ENCODE measurements around the gene ZNF146. TPM values are rescaled to one million over a fixed set of nuclear protein-coding genes. Genes with fewer than 3 reads are reported as not detected.
A peak's percentile ranks its signal among the peaks of the same experiment; 100 is the strongest.
"Not testable (repeated sequence)": the region's sequence is repeated elsewhere in the genome, so short reads cannot be mapped to it uniquely, and the experiment has no call there.

ZNF146 gene
- total RNA-seq, 1 donor from 2014 or later: 59.6 TPM

GRCh38 chr19:36212895-36213294 lies 2.0 kb upstream of the ZNF146 start:
- H3K27me3 Mint-ChIP-seq (ENCODE audit: unreplicated experiment): no peaks in the 10 kb centered on the region
- no peak for DNase-seq
- no peaks in the 10 kb centered on the region for H3K9me3 Mint-ChIP-seq (ENCODE audit: unreplicated experiment)
- no peak overlapping the region for H3K27ac Mint-ChIP-seq (ENCODE audit: unreplicated experiment)
- TF ChIP-seq CTCF (IDR thresholded peaks at IDR 0.05; ENCODE audit: partially characterized antibody, unreplicated experiment): no peak
- H3K4me3 Mint-ChIP-seq (ENCODE audit: unreplicated experiment): peak overlapping the region; percentile 67
- peaks cover 2% of the 10 kb centered on the region for H3K4me1 Mint-ChIP-seq (ENCODE audit: low read depth, unreplicated experiment)
- H3K36me3 Mint-ChIP-seq (ENCODE audit: unreplicated experiment): no peaks in the 10 kb centered on the region

- TF ChIP-seq CTCF (IDR thresholded peaks at IDR 0.05; ENCODE audit: partially characterized antibody, unreplicated experiment): no peak
- Mint-ChIP-seq H3K9me3 (ENCODE audit: unreplicated experiment) (no peaks in the 10 kb centered on the region), H3K4me1 (ENCODE audit: low read depth, unreplicated experiment) (peaks cover 11% of the 10 kb centered on the region), H3K36me3 (ENCODE audit: unreplicated experiment) (no peaks in the 10 kb centered on the region), H3K4me3 (ENCODE audit: unreplicated experiment) (no peak overlapping the region), H3K27ac (ENCODE audit: unreplicated experiment) (no peak overlapping the region), H3K27me3 (ENCODE audit: unreplicated experiment) (no peaks in the 10 kb centered on the region)
- peak; percentile 22 for DNase-seq
Measured at GRCh38 chr19:36215276-36216123, 594 bp downstream of the ZNF146 start.

- Mint-ChIP-seq H3K27me3 (ENCODE audit: unreplicated experiment) (no peaks in the 10 kb centered on the region), H3K4me1 (ENCODE audit: low read depth, unreplicated experiment) (peaks cover 11% of the 10 kb centered on the region), H3K4me3 (ENCODE audit: unreplicated experiment) (peak overlapping the region; percentile 17), H3K27ac (ENCODE audit: unreplicated experiment) (no peak overlapping the region), H3K9me3 (ENCODE audit: unreplicated experiment) (no peaks in the 10 kb centered on the region), H3K36me3 (ENCODE audit: unreplicated experiment) (no peaks in the 10 kb centered on the region)
- TF ChIP-seq CTCF (IDR thresholded peaks at IDR 0.05; ENCODE audit: partially characterized antibody, unreplicated experiment): no peak
- DNase-seq: no peak
Measured at GRCh38 chr19:36221474-36221873, 6.6 kb downstream of the ZNF146 start.

- Mint-ChIP-seq H3K36me3 (ENCODE audit: unreplicated experiment) (no peaks in the 10 kb centered on the region), H3K27me3 (ENCODE audit: unreplicated experiment) (no peaks in the 10 kb centered on the region), H3K9me3 (ENCODE audit: unreplicated experiment) (no peaks in the 10 kb centered on the region), H3K27ac (ENCODE audit: unreplicated experiment) (no peak overlapping the region), H3K4me1 (ENCODE audit: low read depth, unreplicated experiment) (peaks cover 9% of the 10 kb centered on the region), H3K4me3 (ENCODE audit: unreplicated experiment) (no peak overlapping the region)
- DNase-seq: no peak
- TF ChIP-seq CTCF (IDR thresholded peaks at IDR 0.05; ENCODE audit: partially characterized antibody, unreplicated experiment): no peak
Measured at GRCh38 chr19:36222503-36222902, 7.6 kb downstream of the ZNF146 start.

GRCh38 chr19:36225219-36225892 lies 10.4 kb downstream of the ZNF146 start:
- DNase-seq: no peak
- peak overlapping the region; percentile 25 for H3K27ac Mint-ChIP-seq (ENCODE audit: unreplicated experiment)
- H3K4me3 Mint-ChIP-seq (ENCODE audit: unreplicated experiment): no peak overlapping the region
- no peaks in the 10 kb centered on the region for H3K9me3 Mint-ChIP-seq (ENCODE audit: unreplicated experiment)
- peaks cover 3% of the 10 kb centered on the region for H3K27me3 Mint-ChIP-seq (ENCODE audit: unreplicated experiment)
- H3K4me1 Mint-ChIP-seq (ENCODE audit: low read depth, unreplicated experiment): no peaks in the 10 kb centered on the region
- TF ChIP-seq CTCF (IDR thresholded peaks at IDR 0.05; ENCODE audit: partially characterized antibody, unreplicated experiment): no peak
- peaks cover 11% of the 10 kb centered on the region for H3K36me3 Mint-ChIP-seq (ENCODE audit: unreplicated experiment)

GRCh38 chr19:36233626-36234025 lies 18.7 kb downstream of the ZNF146 start:
- H3K27me3 Mint-ChIP-seq (ENCODE audit: unreplicated experiment); H3K4me3 Mint-ChIP-seq (ENCODE audit: unreplicated experiment); DNase-seq; H3K9me3 Mint-ChIP-seq (ENCODE audit: unreplicated experiment); H3K4me1 Mint-ChIP-seq (ENCODE audit: low read depth, unreplicated experiment): not testable (repeated sequence)
- peaks cover 50% of the 10 kb centered on the region for H3K36me3 Mint-ChIP-seq (ENCODE audit: unreplicated experiment)
- H3K27ac Mint-ChIP-seq (ENCODE audit: unreplicated experiment): peak overlapping the region; percentile 62
